HepG2 (cell line): ENCODE results near the gene GFER. TPM values are rescaled to one million over a fixed set of nuclear protein-coding genes. Genes with fewer than 3 reads are reported as not detected.

Experiments used
- ATF3 ChIP-seq: sonication (generic); formaldehyde crosslinking; IDR thresholded peaks from 2 replicates; pipeline ENCODE4 v1.4.0; 2020; ENCODE audit warnings: missing genetic modification reagents
- ATF4 ChIP-seq, 2 experiments: fragments of 450-650 bp in 1 of 2; sonication (generic) in 1 of 2; formaldehyde crosslinking; IDR thresholded peaks; 2 replicates each; pipeline versions ENCODE4 v1.5.0 to v1.8.0; 2020 to 2022; ENCODE audit warnings: mild to moderate bottlenecking in 1 of 2, missing genetic modification reagents in 1 of 2
- BCL6 ChIP-seq: IDR thresholded peaks from 2 replicates; pipeline ENCODE4 v1.6.1; 2016; ENCODE audit warnings: missing genetic modification reagents, missing compliant biosample characterization
- BCLAF1 ChIP-seq: fragments of 450-650 bp; IDR thresholded peaks from 2 replicates; pipeline ENCODE4 v1.6.1; 2017; ENCODE audit warnings: mild to moderate bottlenecking
- GFI1 ChIP-seq: sonication (generic); formaldehyde crosslinking; IDR thresholded peaks from 2 replicates; pipeline ENCODE4 v1.5.0; 2020; ENCODE audit warnings: missing genetic modification reagents, mild to moderate bottlenecking, borderline replicate concordance
- HNF4G ChIP-seq, 2 experiments: sonication (generic) in 1 of 2; formaldehyde crosslinking in 1 of 2; IDR thresholded peaks; 2 replicates each; pipeline versions ENCODE4 v1.4.0 to v1.6.1; 2011 to 2020; ENCODE audit warnings: borderline replicate concordance in 2 of 2, low read depth in 2 of 2, mild to moderate bottlenecking in 2 of 2, low read length in 1 of 2, missing genetic modification reagents in 1 of 2, moderate library complexity in 1 of 2
- HOXA7 ChIP-seq: sonication (generic); formaldehyde crosslinking; IDR thresholded peaks from 2 replicates; pipeline ENCODE4 v1.8.1; 2022; ENCODE audit warnings: mild to moderate bottlenecking, missing genetic modification reagents, moderate library complexity
- MBNL3 ChIP-seq: fragments of 250-450 bp; sonication (Bioruptor Pico); conservative IDR thresholded peaks from 2 replicates; pipeline ENCODE4 v1.8.0; 2022; ENCODE audit warnings: mild to moderate bottlenecking, inconsistent platforms
- NFRKB ChIP-seq: fragments of 450-650 bp; IDR thresholded peaks from 2 replicates; pipeline ENCODE4 v1.6.1; 2017
- NFYC ChIP-seq: IDR thresholded peaks from 2 replicates; pipeline ENCODE4 v1.6.1; 2016; ENCODE audit warnings: missing genetic modification reagents, missing compliant biosample characterization
- PAX8 ChIP-seq: sonication (generic); formaldehyde crosslinking; IDR thresholded peaks from 2 replicates; pipeline ENCODE4 v1.8.0; 2022; ENCODE audit warnings: mild to moderate bottlenecking, missing genetic modification reagents, borderline replicate concordance
- PBX2 ChIP-seq: IDR thresholded peaks from 2 replicates; pipeline ENCODE4 v1.6.1; 2016; ENCODE audit warnings: control low read depth
- RFXANK ChIP-seq: IDR thresholded peaks from 2 replicates; pipeline ENCODE4 v1.6.1; 2016
- RNF2 ChIP-seq: fragments of 450-650 bp; conservative IDR thresholded peaks from 2 replicates; pipeline ENCODE4 v1.6.1; 2016; ENCODE audit warnings: low read depth
- SIX4 ChIP-seq: sonication (generic); formaldehyde crosslinking; IDR thresholded peaks from 2 replicates; pipeline ENCODE4 v1.4.0; 2020; ENCODE audit warnings: missing genetic modification reagents
- ZBTB26 ChIP-seq: IDR thresholded peaks from 2 replicates; pipeline ENCODE4 v1.6.1; 2016; ENCODE audit warnings: missing compliant biosample characterization, missing genetic modification reagents, borderline replicate concordance
- ZBTB7B ChIP-seq: sonication (generic); formaldehyde crosslinking; IDR thresholded peaks from 2 replicates; pipeline ENCODE4 v1.4.0; 2020; ENCODE audit warnings: missing genetic modification reagents
- ZNF20 ChIP-seq: sonication (generic); formaldehyde crosslinking; IDR thresholded peaks from 2 replicates; pipeline ENCODE4 v1.4.0; 2020; ENCODE audit warnings: mild to moderate bottlenecking, moderate library complexity, missing genetic modification reagents
- ZNF292 ChIP-seq: sonication (generic); formaldehyde crosslinking; IDR thresholded peaks from 2 replicates; pipeline ENCODE4 v1.8.1; 2022; ENCODE audit warnings: mild to moderate bottlenecking, low read depth, missing genetic modification reagents, borderline replicate concordance
- ZNF337 ChIP-seq: sonication (generic); formaldehyde crosslinking; IDR thresholded peaks from 2 replicates; pipeline ENCODE4 v1.5.1; 2020; ENCODE audit warnings: missing genetic modification reagents, low read depth, mild to moderate bottlenecking, borderline replicate concordance
- ZNF709 ChIP-seq: sonication (generic); formaldehyde crosslinking; IDR thresholded peaks from 2 replicates; pipeline ENCODE4 v1.5.0; 2020; ENCODE audit warnings: mild to moderate bottlenecking, missing genetic modification reagents
- ZNF790 ChIP-seq: sonication (generic); formaldehyde crosslinking; IDR thresholded peaks from 2 replicates; pipeline ENCODE4 v1.8.0; 2022; ENCODE audit warnings: missing genetic modification reagents, mild to moderate bottlenecking, borderline replicate concordance
- polyA plus RNA-seq, 8 experiments: library from polyadenylated mRNA; depleted of rRNA in 3 of 8; stranded (reverse) in 7 of 8; unstranded in 1 of 8; fragments of >200 nt; fragmentation: Illumina TruSeq in 4 of 8; extraction: Trizol in 4 of 8; gene quantifications; 2 replicates each; pipeline versions ENCODE4 v1.2.1 to v1.2.3, GENCODE V29; 2011 to 2016; ENCODE audit warnings: low read depth in 4 of 8, missing spikeins in 1 of 8, mixed read lengths in 1 of 8; ENCODE audit not compliant: insufficient read depth in 1 of 8
- total RNA-seq, 5 experiments: library from RNA; depleted of rRNA; stranded (reverse); fragments of >200 nt; fragmentation: Illumina TruSeq; extraction: Trizol; gene quantifications; 2 replicates each; pipeline ENCODE4 v1.2.3, GENCODE V29; 2016; ENCODE audit warnings: low read depth in 1 of 5

Gene GFER
- total and polyA plus RNA-seq, 2 of the 13 experiments (the other 11 are each of a cell fraction or from before 2014, with no cell fraction given), result 28.6 to 71.7 TPM

- TF ChIP-seq ZBTB26 (CRISPR knock-in tag) (no peak), BCL6 (CRISPR knock-in tag) (peak; percentile 81), PAX8 (no peak), GFI1 (CRISPR knock-in tag) (no peak), ATF4 (CRISPR knock-in tag; IDR thresholded peaks at IDR 0.05) (no peak), ZNF337 (CRISPR knock-in tag) (no peak), HOXA7 (CRISPR knock-in tag) (no peak), PBX2 (no peak), RNF2 (no peak), BCLAF1 (no peak), ZNF292 (CRISPR knock-in tag) (no peak), NFRKB (no peak), HNF4G (IDR thresholded peaks at IDR 0.05; ENCODE audit: borderline replicate concordance, low read depth, low read length) (no peak), HNF4G (CRISPR knock-in tag; IDR thresholded peaks at IDR 0.05; ENCODE audit: borderline replicate concordance, low read depth) (no peak), ZNF790 (CRISPR knock-in tag) (no peak), SIX4 (CRISPR knock-in tag) (no peak), NFYC (CRISPR knock-in tag) (no peak; the same call in 1 of the 2 replicates), ZNF20 (CRISPR knock-in tag) (no peak), ZBTB7B (CRISPR knock-in tag) (peak; percentile 43; the same call in 1 of the 2 replicates), ZNF709 (CRISPR knock-in tag) (no peak), MBNL3 (CRISPR knock-in tag) (no peak), RFXANK (no peak), ATF3 (CRISPR knock-in tag) (no peak)
Measured at GRCh38 chr16:2003827-2004641, 20.0 kb downstream of the GFER start (continued).
